ENCODE results near the gene MRM3.

- no peak for TF ChIP-seq CTCF (IDR thresholded peaks at IDR 0.05)
- TF ChIP-seq POLR2A (IDR thresholded peaks at IDR 0.05), result no peak
- TF ChIP-seq POLR2AphosphoS5 (IDR thresholded peaks at IDR 0.05), result no peak
Measured at GRCh38 chr17:791829-792228, 9.7 kb downstream of the MRM3 start.
